ENCODE data around the gene CACNA1F.

CACNA1F gene

DNA sequence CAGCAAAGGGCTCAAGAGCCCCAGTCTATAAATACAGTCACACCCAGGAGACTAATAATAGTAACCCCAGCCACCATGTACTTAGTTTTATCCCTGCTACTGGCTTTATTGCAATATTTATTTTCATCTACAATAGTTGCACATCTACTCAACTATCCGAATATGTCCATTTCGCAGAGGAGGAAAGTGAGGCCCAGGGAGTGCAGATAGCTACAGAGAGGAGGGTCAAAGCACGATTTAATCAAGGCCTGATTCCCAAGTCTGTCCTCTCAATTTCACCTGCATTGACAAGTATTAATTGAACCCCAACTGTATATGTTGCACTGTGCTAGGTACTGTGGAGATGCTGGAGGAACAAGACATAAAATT is 65.4 kb downstream of the CACNA1F start:
- H3K27ac ChIP-seq (replicated peaks), result peak overlapping the region; percentile 96
- TF ChIP-seq, protein P1, sequence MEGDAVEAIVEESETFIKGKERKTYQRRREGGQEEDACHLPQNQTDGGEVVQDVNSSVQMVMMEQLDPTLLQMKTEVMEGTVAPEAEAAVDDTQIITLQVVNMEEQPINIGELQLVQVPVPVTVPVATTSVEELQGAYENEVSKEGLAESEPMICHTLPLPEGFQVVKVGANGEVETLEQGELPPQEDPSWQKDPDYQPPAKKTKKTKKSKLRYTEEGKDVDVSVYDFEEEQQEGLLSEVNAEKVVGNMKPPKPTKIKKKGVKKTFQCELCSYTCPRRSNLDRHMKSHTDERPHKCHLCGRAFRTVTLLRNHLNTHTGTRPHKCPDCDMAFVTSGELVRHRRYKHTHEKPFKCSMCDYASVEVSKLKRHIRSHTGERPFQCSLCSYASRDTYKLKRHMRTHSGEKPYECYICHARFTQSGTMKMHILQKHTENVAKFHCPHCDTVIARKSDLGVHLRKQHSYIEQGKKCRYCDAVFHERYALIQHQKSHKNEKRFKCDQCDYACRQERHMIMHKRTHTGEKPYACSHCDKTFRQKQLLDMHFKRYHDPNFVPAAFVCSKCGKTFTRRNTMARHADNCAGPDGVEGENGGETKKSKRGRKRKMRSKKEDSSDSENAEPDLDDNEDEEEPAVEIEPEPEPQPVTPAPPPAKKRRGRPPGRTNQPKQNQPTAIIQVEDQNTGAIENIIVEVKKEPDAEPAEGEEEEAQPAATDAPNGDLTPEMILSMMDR (IDR thresholded peaks at IDR 0.05; ENCODE audit: insufficient read depth, low read length), result no peak
- TF ChIP-seq SPI1 (IDR thresholded peaks at IDR 0.05; ENCODE audit: borderline replicate concordance, low read depth), result no peak
- H3K27me3 ChIP-seq (ENCODE audit: insufficient read depth, poor library complexity, severe bottlenecking), result no peaks in the 10 kb centered on the region
- DNase-seq (ENCODE audit: low read depth in 1 of 2, low spot score in 1 of 2), result no peak
- H3K4me3 ChIP-seq (replicated peaks; ENCODE audit: insufficient read depth, low read length), result peak overlapping the region; percentile 16; the same call in 1 of the 2 replicates

DNA sequence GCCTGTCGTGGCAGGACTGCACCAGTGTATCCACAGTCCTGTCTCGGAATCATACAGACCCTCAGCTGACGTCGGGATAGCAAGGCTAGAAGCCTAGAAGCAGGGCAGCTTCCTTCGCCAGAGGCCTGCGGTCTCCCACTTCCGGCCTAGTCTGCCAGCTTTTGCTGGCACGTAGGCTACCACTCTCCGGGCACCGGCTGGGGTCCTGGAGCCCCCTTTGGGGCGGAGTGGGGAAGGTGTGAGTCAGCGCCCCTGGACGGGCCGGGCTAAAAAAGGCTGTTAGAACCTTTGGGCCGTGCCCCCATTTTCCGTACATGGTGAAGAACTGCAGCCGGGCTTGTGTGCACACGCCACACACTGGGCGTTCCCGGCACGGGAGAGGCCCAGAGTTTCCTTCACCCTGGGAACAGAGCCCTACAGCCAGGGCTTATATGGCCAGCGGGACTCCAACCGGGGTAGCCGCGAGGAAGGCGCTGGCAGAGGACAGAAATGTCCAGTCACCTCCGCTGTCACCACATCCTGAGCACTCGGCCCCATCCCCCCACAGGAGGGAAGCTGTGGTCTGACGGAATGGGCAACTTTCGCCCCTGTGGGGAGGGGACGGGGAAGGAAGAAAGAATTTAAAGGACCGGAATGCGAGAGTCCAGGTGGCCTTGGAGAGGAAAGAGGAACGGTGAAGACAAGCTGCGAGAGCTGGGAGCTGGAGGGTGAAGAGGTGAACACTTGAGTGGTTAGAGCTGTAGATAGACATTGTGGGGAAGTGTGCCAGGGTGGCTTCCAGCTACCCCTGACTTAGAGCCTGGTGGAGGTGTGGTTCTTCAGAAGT is 66.0 kb downstream of the CACNA1F start:
- Histone ChIP-seq H3K4me3 (replicated peaks; ENCODE audit: insufficient read depth, low read length) (peak overlapping the region; percentile 23), H3K27me3 (ENCODE audit: insufficient read depth, poor library complexity, severe bottlenecking) (no peaks in the 10 kb centered on the region), H3K27ac (replicated peaks) (peak overlapping the region; percentile 96)
- TF ChIP-seq, protein P1 (IDR thresholded peaks at IDR 0.05; ENCODE audit: insufficient read depth, low read length), result no peak
- TF ChIP-seq, protein P2, sequence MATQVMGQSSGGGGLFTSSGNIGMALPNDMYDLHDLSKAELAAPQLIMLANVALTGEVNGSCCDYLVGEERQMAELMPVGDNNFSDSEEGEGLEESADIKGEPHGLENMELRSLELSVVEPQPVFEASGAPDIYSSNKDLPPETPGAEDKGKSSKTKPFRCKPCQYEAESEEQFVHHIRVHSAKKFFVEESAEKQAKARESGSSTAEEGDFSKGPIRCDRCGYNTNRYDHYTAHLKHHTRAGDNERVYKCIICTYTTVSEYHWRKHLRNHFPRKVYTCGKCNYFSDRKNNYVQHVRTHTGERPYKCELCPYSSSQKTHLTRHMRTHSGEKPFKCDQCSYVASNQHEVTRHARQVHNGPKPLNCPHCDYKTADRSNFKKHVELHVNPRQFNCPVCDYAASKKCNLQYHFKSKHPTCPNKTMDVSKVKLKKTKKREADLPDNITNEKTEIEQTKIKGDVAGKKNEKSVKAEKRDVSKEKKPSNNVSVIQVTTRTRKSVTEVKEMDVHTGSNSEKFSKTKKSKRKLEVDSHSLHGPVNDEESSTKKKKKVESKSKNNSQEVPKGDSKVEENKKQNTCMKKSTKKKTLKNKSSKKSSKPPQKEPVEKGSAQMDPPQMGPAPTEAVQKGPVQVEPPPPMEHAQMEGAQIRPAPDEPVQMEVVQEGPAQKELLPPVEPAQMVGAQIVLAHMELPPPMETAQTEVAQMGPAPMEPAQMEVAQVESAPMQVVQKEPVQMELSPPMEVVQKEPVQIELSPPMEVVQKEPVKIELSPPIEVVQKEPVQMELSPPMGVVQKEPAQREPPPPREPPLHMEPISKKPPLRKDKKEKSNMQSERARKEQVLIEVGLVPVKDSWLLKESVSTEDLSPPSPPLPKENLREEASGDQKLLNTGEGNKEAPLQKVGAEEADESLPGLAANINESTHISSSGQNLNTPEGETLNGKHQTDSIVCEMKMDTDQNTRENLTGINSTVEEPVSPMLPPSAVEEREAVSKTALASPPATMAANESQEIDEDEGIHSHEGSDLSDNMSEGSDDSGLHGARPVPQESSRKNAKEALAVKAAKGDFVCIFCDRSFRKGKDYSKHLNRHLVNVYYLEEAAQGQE (IDR thresholded peaks at IDR 0.05; ENCODE audit: insufficient replicate concordance, low read depth), result no peak
- peak; percentile 85 for TF ChIP-seq POLR2AphosphoS5 (IDR thresholded peaks at IDR 0.05; ENCODE audit: low read depth)
- TF ChIP-seq SPI1 (IDR thresholded peaks at IDR 0.05; ENCODE audit: borderline replicate concordance, low read depth), result peak; percentile 71; the same call in 1 of the 2 replicates
- TF ChIP-seq GABPA (IDR thresholded peaks at IDR 0.05; ENCODE audit: low read depth), result 0 out of 2 replicates have a peak, but pooled peaks have one; percentile 6
- peak; percentile 84 to 93 for DNase-seq (ENCODE audit: low read depth in 1 of 2, low spot score in 1 of 2)

DNA sequence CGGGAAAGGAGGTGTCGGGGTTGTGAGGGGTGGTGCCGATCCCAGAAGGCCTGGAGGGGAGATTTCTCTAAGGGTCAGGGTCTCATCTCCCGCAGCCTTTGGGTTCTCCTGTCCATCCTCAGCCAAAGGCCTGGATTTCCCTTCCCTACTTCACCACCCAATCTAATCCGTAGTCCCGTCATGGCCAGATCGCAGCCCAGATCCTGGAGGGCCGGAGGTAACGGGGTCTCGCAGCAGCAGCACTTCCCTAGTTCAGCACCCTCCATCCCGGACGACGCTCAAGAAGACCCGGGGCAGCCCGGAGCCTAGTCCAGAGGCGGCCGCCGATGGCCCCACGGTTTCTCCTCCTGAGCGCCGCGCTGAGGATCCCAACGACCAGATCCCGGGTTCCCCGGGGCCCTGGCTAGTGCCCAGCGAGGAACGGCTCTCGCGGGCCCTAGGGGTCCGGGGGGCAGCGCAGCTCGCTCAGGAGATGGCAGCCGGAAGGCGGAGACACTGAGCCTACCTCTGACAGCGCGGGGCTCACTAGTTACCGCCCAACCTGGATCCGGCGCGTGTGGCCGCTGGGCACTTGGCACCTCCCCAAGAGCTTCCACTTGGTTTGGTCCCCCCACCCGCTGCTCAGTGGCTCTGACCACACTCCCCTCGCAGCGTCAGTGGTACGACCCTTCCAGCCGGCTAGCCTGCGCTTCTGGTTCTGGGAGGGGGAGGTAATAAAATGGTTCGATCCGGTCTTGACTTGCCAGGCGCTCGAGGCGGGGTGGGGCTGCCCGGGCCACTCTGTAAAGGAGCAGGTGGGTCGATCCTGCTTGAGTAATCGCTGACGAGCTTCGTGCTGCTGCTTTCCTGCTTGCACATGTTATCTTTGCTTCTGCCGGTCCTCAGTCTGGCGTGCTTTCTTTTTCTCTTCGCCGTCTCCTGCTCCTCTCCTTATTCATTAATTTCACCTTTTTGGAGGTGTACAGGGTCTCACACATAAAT is 66.9 kb downstream of the CACNA1F start:
- TF ChIP-seq, protein P1 (IDR thresholded peaks at IDR 0.05; ENCODE audit: insufficient read depth, low read length), result no peak
- TF ChIP-seq, protein P2 (IDR thresholded peaks at IDR 0.05; ENCODE audit: insufficient replicate concordance, low read depth), result peak; percentile 78
- peak; percentile 64; the same call in 1 of the 2 replicates for TF ChIP-seq POLR2AphosphoS5 (IDR thresholded peaks at IDR 0.05; ENCODE audit: low read depth)
- TF ChIP-seq SPI1 (IDR thresholded peaks at IDR 0.05; ENCODE audit: borderline replicate concordance, low read depth), result no peak
- TF ChIP-seq GABPA (IDR thresholded peaks at IDR 0.05; ENCODE audit: low read depth), result no peak
- H3K27me3 ChIP-seq (ENCODE audit: insufficient read depth, poor library complexity, severe bottlenecking), result no peaks in the 10 kb centered on the region
- peak overlapping the region; percentile 96 for H3K27ac ChIP-seq (replicated peaks)
- H3K4me3 ChIP-seq (replicated peaks; ENCODE audit: insufficient read depth, low read length), result peak overlapping the region; percentile 47
- DNase-seq (ENCODE audit: low read depth in 1 of 2, low spot score in 1 of 2), result peak; percentile 89 to 91

All from HL-60 (cell line).